ENCODE data around the gene COLGALT1.

COLGALT1 gene

GRCh38 chr19:17538684-17539237 is 16.7 kb upstream of the COLGALT1 start:
- Histone ChIP-seq H3K9me2 (replicated peaks; ENCODE audit: control insufficient read depth, low read length) (no peaks in the 10 kb centered on the region), H3F3A (ENCODE audit: control insufficient read depth, insufficient read depth) (peaks cover 16% of the 10 kb centered on the region), H3K79me2 (ENCODE audit: control insufficient read depth, low read length) (no peaks in the 10 kb centered on the region; the same call in 1 of the 2 replicates), H3K36me3 (ENCODE audit: control insufficient read depth, low read length) (peaks cover 54% of the 10 kb centered on the region), H3K9me3 (ENCODE audit: control insufficient read depth, insufficient read depth, low read length) (no peaks in the 10 kb centered on the region), H3K4me3 (ENCODE audit: low read length) (peak overlapping the region; percentile 74), H3K4me1 (ENCODE audit: control insufficient read depth, low read length) (peaks cover 30% of the 10 kb centered on the region), H4K20me1 (ENCODE audit: control insufficient read depth, insufficient read depth, low read depth, low read length) (no peaks in the 10 kb centered on the region; the same call in none of the 2 replicates), H3K4me2 (ENCODE audit: low read length) (peak overlapping the region; percentile 96), H3K27me3 (ENCODE audit: control insufficient read depth, low read length) (no peaks in the 10 kb centered on the region), H3K27ac (ENCODE audit: low read depth, low read length) (peak overlapping the region; percentile 29)
- TF ChIP-seq, protein P1, sequence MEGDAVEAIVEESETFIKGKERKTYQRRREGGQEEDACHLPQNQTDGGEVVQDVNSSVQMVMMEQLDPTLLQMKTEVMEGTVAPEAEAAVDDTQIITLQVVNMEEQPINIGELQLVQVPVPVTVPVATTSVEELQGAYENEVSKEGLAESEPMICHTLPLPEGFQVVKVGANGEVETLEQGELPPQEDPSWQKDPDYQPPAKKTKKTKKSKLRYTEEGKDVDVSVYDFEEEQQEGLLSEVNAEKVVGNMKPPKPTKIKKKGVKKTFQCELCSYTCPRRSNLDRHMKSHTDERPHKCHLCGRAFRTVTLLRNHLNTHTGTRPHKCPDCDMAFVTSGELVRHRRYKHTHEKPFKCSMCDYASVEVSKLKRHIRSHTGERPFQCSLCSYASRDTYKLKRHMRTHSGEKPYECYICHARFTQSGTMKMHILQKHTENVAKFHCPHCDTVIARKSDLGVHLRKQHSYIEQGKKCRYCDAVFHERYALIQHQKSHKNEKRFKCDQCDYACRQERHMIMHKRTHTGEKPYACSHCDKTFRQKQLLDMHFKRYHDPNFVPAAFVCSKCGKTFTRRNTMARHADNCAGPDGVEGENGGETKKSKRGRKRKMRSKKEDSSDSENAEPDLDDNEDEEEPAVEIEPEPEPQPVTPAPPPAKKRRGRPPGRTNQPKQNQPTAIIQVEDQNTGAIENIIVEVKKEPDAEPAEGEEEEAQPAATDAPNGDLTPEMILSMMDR (IDR thresholded peaks at IDR 0.05; ENCODE audit: low read depth, low read length, poor library complexity, severe bottlenecking) = no peak
- TF ChIP-seq EZH2phosphoT487 (IDR thresholded peaks at IDR 0.05; ENCODE audit: borderline replicate concordance, low read length) = no peak

DNA sequence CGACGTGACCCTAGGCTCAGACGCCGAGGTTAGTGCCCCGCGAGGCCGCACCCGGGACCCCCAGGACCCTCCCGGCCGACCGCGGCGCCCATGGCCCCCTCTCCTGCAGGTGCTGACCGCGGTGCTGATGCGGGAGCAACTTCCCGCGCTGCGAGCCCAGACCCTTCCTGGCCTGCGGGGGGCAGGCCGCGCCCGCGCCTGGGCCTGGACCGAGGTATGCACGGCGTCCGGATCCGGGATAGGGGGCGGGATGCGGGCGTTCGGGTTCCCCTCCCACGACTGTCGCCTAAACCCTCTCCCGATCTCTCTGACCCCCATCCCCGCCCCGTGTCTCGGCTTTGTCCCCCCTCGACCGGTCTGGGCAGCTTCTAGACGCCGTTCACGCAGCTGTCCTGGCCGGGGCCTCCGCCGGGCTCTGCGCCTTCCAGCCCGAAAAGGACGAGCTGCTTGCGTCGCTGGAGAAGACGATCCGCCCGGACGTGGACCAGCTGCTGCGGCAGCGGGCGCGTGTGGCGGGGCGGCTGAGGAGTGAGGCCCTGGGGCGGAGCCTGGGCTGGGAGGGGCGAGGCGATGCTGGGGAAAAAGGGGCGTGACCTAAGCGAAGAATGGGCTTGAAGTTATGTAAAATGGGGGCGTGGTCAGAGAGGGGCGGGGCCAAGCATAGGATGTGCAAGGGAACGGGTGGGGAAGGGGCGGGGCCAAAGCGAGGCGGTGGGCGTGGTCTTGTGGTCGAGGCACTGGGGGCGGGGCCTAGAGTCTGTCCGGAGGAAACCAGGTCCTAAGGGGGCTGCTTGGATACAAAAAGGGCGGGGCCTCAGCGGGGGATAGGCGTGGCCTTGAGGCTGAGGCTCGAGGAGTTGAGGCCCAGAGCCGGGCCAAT is 16.0 kb upstream of the COLGALT1 start:
- peak overlapping the region; percentile 29 for H3K27ac ChIP-seq (ENCODE audit: low read depth, low read length)
- peak overlapping the region; percentile 74 for H3K4me3 ChIP-seq (ENCODE audit: low read length)
- no peak for TF ChIP-seq EZH2phosphoT487 (IDR thresholded peaks at IDR 0.05; ENCODE audit: borderline replicate concordance, low read length)
- TF ChIP-seq, protein P1 (IDR thresholded peaks at IDR 0.05; ENCODE audit: low read depth, low read length, poor library complexity, severe bottlenecking) = no peak
- H3F3A ChIP-seq (ENCODE audit: control insufficient read depth, insufficient read depth) = peaks cover 16% of the 10 kb centered on the region
- no peaks in the 10 kb centered on the region for H3K9me2 ChIP-seq (replicated peaks; ENCODE audit: control insufficient read depth, low read length)
- H4K20me1 ChIP-seq (ENCODE audit: control insufficient read depth, insufficient read depth, low read depth, low read length) = no peaks in the 10 kb centered on the region; the same call in none of the 2 replicates
- no peaks in the 10 kb centered on the region for H3K27me3 ChIP-seq (ENCODE audit: control insufficient read depth, low read length)
- H3K9me3 ChIP-seq (ENCODE audit: control insufficient read depth, insufficient read depth, low read length) = no peaks in the 10 kb centered on the region
- peaks cover 30% of the 10 kb centered on the region for H3K4me1 ChIP-seq (ENCODE audit: control insufficient read depth, low read length)
- H3K36me3 ChIP-seq (ENCODE audit: control insufficient read depth, low read length) = peaks cover 60% of the 10 kb centered on the region
- no peaks in the 10 kb centered on the region; the same call in 1 of the 2 replicates for H3K79me2 ChIP-seq (ENCODE audit: control insufficient read depth, low read length)
- peak overlapping the region; percentile 96 for H3K4me2 ChIP-seq (ENCODE audit: low read length)

DNA sequence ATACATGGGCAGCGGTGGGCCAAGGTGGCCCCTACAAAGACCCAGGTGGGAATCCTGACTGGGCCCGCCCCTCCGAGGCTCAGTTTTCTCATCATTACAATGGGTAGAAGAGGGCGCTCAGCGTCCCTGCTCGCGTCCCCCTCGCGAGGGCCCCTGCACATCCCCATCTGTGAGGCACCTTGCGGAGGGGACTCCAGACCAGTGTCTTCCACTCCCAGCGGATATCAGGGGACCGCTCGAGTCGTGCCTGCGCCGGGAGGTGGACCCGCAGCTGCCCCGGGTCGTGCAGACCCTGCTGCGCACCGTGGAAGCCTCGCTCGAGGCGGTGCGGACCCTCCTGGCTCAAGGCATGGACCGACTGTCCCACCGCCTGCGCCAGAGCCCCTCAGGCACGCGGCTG is 15.3 kb upstream of the COLGALT1 start:
- Histone ChIP-seq H4K20me1 (ENCODE audit: control insufficient read depth, insufficient read depth, low read depth, low read length) (no peaks in the 10 kb centered on the region; the same call in none of the 2 replicates), H3K36me3 (ENCODE audit: control insufficient read depth, low read length) (peaks cover 59% of the 10 kb centered on the region), H3K9me2 (replicated peaks; ENCODE audit: control insufficient read depth, low read length) (no peaks in the 10 kb centered on the region), H3K27ac (ENCODE audit: low read depth, low read length) (no peak overlapping the region), H3K4me1 (ENCODE audit: control insufficient read depth, low read length) (peaks cover 30% of the 10 kb centered on the region), H3K4me3 (ENCODE audit: low read length) (no peak overlapping the region), H3K27me3 (ENCODE audit: control insufficient read depth, low read length) (no peaks in the 10 kb centered on the region), H3K9me3 (ENCODE audit: control insufficient read depth, insufficient read depth, low read length) (no peaks in the 10 kb centered on the region), H3F3A (ENCODE audit: control insufficient read depth, insufficient read depth) (peaks cover 10% of the 10 kb centered on the region), H3K4me2 (ENCODE audit: low read length) (0 out of 2 replicates have a peak overlapping the region, but pooled peaks have one; percentile 4), H3K79me2 (ENCODE audit: control insufficient read depth, low read length) (no peaks in the 10 kb centered on the region; the same call in 1 of the 2 replicates)
- TF ChIP-seq, protein P1 (IDR thresholded peaks at IDR 0.05; ENCODE audit: low read depth, low read length, poor library complexity, severe bottlenecking) = no peak
- no peak for TF ChIP-seq EZH2phosphoT487 (IDR thresholded peaks at IDR 0.05; ENCODE audit: borderline replicate concordance, low read length)
